CD4-positive, alpha-beta T cell (primary cell): ENCODE results near the gene TSHZ2. TPM values are rescaled to one million over a fixed set of nuclear protein-coding genes. Genes with fewer than 3 reads are reported as not detected.

ENCODE experiments used
- ATAC-seq: fragments of 200-7000 bp; cut with Tn5 transposase; one replicate; pipeline ENCODE4 v1.10.0; 2022; ENCODE audit warnings: mild to moderate bottlenecking; ENCODE audit not compliant: poor library complexity
- CTCF ChIA-PET: fragments of 350-600 bp; sonication (Branson Sonifier 250); formaldehyde crosslinking; loops from one replicate; lab custom pipeline; 2021; ENCODE audit warnings: antibody characterized with exemption, inconsistent platforms; lab: Charles Lee
- POLR2A ChIA-PET: fragments of 350-600 bp; sonication (Branson Sonifier 250); formaldehyde crosslinking; loops from one replicate; lab custom pipeline; 2021; ENCODE audit warnings: antibody characterized with exemption, inconsistent platforms; lab: Charles Lee
- DNase-seq, 14 experiments: peaks; one replicate each; pipeline ENCODE4 v3.0.0-alpha.2; 2013 to 2020; ENCODE audit warnings: mixed read lengths in 2 of 14
- H3K27ac ChIP-seq, 2 donors: one replicate each; pipeline versions ENCODE4 v1.5.1 to v1.7.0; 2013; ENCODE audit warnings: low read length in 2 of 2, low read depth in 1 of 2, mild to moderate bottlenecking in 1 of 2
- H3K27me3 ChIP-seq, 2 experiments: 1 replicate in 1 of 2; 2 replicates in 1 of 2; pipeline versions ENCODE4 v1.6.1 to v1.7.0; 2013; ENCODE audit warnings: low read length in 2 of 2, control low read depth in 1 of 2, mild to moderate bottlenecking in 1 of 2, moderate library complexity in 1 of 2; ENCODE audit not compliant: insufficient read depth in 2 of 2, control insufficient read depth in 1 of 2
- H3K36me3 ChIP-seq: one replicate; pipeline ENCODE4 v1.6.1; 2013; ENCODE audit warnings: low read length, control low read depth; ENCODE audit not compliant: insufficient read depth
- H3K4me1 ChIP-seq: one replicate; pipeline ENCODE4 v1.6.1; 2013; ENCODE audit warnings: low read length, control low read depth; ENCODE audit not compliant: insufficient read depth
- H3K4me3 ChIP-seq: one replicate; pipeline ENCODE4 v1.5.1; 2013; ENCODE audit warnings: mild to moderate bottlenecking, low read length, moderate library complexity
- H3K9me3 ChIP-seq, 2 experiments: 1 replicate in 1 of 2; 2 replicates in 1 of 2; pipeline versions ENCODE4 v1.6.1 to v1.7.0; 2013; ENCODE audit warnings: low read length in 2 of 2, mild to moderate bottlenecking in 2 of 2, control low read depth in 1 of 2, moderate library complexity in 1 of 2; ENCODE audit not compliant: control insufficient read depth in 1 of 2, insufficient read depth in 1 of 2
- H3K27ac Mint-ChIP-seq: one replicate; pipeline ENCODE4 v1.8.0; 2020; ENCODE audit warnings: mixed read lengths
- H3K27me3 Mint-ChIP-seq: one replicate; pipeline ENCODE4 v1.8.0; 2021; ENCODE audit warnings: mixed read lengths
- H3K36me3 Mint-ChIP-seq: one replicate; pipeline ENCODE4 v1.8.0; 2021; ENCODE audit warnings: low read depth, mixed read lengths
- H3K4me1 Mint-ChIP-seq: one replicate; pipeline ENCODE4 v1.8.0; 2021; ENCODE audit warnings: low read depth, mixed read lengths
- H3K4me3 Mint-ChIP-seq: one replicate; pipeline ENCODE4 v1.8.0; 2020; ENCODE audit warnings: mild to moderate bottlenecking, mixed read lengths
- H3K9me3 Mint-ChIP-seq: one replicate; pipeline ENCODE4 v1.8.0; 2020; ENCODE audit warnings: mixed read lengths
- CTCF ChIP-seq: fragments of 200-600 bp; IDR thresholded peaks from one replicate; pipeline ENCODE4 v1.8.0; 2022; ENCODE audit warnings: antibody characterized with exemption, mild to moderate bottlenecking
- intact Hi-C, 2 experiments: fragments of 100-400 bp; cut with DNase I in 1 of 2; cut with micrococcal nuclease in 1 of 2; formaldehyde crosslinking; loops; one replicate each; pipeline versions ENCODE4 v1.15.1 to v1.9.0; 2023 to 2025; cut with DNase I, micrococcal nuclease
- total RNA-seq, 174 experiments: library from RNA in 2 of 174; stranded (reverse) in 2 of 174; gene quantifications; one replicate each; pipeline ENCODE4 v1.2.3 and lab custom pipeline; 2021 to 2026

Gene TSHZ2
- total RNA-seq, 2 experiments from 2014 or later = 26.1 to 27.4 TPM

- no peak overlapping the region for H3K27ac ChIP-seq
- ChIA-PET CTCF (no interaction called here), POLR2A (no interaction called here)
- peaks cover 0 to 8% of the 10 kb centered on the region in 2 experiments for H3K9me3 ChIP-seq
- H3K4me1 ChIP-seq = no peaks in the 10 kb centered on the region
- H3K27me3 ChIP-seq = no peaks in the 10 kb centered on the region
- Mint-ChIP-seq H3K27ac (no peak overlapping the region), H3K27me3 (no peaks in the 10 kb centered on the region), H3K9me3 (no peaks in the 10 kb centered on the region), H3K36me3 (no peaks in the 10 kb centered on the region), H3K4me1 (no peaks in the 10 kb centered on the region), H3K4me3 (no peak overlapping the region)
- DNase-seq (no peak), ATAC-seq (no peak)
- TF ChIP-seq CTCF = no peak
- no peak overlapping the region for H3K4me3 ChIP-seq
- no peaks in the 10 kb centered on the region for H3K36me3 ChIP-seq
- intact Hi-C loops = no loop called here
Measured at GRCh38 chr20:53512076-53512475, 539.9 kb downstream of the TSHZ2 start.

- POLR2A ChIA-PET = no interaction called here
- Mint-ChIP-seq H3K36me3 (no peaks in the 10 kb centered on the region), H3K4me3 (no peak overlapping the region), H3K27me3 (no peaks in the 10 kb centered on the region), H3K9me3 (no peaks in the 10 kb centered on the region), H3K4me1 (no peaks in the 10 kb centered on the region), H3K27ac (no peak overlapping the region)
- no peaks in the 10 kb centered on the region for H3K4me1 ChIP-seq
- ATAC-seq (no peak), DNase-seq (no peak)
- H3K4me3 ChIP-seq = no peak overlapping the region
- TF ChIP-seq CTCF = no peak
- no peak overlapping the region for H3K27ac ChIP-seq
- no peaks in the 10 kb centered on the region for H3K36me3 ChIP-seq
- H3K9me3 ChIP-seq = peaks cover 0 to 8% of the 10 kb centered on the region in 2 experiments
- intact Hi-C loops = no loop called here
- CTCF ChIA-PET = no interaction called here
- no peaks in the 10 kb centered on the region for H3K27me3 ChIP-seq
Measured at GRCh38 chr20:53513168-53513488, 541.0 kb downstream of the TSHZ2 start.

GRCh38 chr20:53513489-53514298, 541.5 kb downstream of the TSHZ2 start:
- Mint-ChIP-seq H3K27ac (no peak overlapping the region), H3K27me3 (no peaks in the 10 kb centered on the region), H3K36me3 (no peaks in the 10 kb centered on the region), H3K4me3 (no peak overlapping the region), H3K4me1 (no peaks in the 10 kb centered on the region), H3K9me3 (no peaks in the 10 kb centered on the region)
- H3K27me3 ChIP-seq = no peaks in the 10 kb centered on the region
- peaks cover 0 to 8% of the 10 kb centered on the region in 2 experiments for H3K9me3 ChIP-seq
- DNase-seq (no peak), ATAC-seq (no peak)
- no peak for TF ChIP-seq CTCF
- intact Hi-C loops = no loop called here
- H3K4me3 ChIP-seq = no peak overlapping the region
- ChIA-PET POLR2A (no interaction called here), CTCF (no interaction called here)
- no peaks in the 10 kb centered on the region for H3K36me3 ChIP-seq
- H3K27ac ChIP-seq = no peak overlapping the region
- no peaks in the 10 kb centered on the region for H3K4me1 ChIP-seq
